ENCODE data around the gene ZFP62.
"Not testable (repeated sequence)": the region's sequence is repeated elsewhere in the genome, so short reads cannot be mapped to it uniquely, and the experiment has no call there.

ZFP62 gene

DNA sequence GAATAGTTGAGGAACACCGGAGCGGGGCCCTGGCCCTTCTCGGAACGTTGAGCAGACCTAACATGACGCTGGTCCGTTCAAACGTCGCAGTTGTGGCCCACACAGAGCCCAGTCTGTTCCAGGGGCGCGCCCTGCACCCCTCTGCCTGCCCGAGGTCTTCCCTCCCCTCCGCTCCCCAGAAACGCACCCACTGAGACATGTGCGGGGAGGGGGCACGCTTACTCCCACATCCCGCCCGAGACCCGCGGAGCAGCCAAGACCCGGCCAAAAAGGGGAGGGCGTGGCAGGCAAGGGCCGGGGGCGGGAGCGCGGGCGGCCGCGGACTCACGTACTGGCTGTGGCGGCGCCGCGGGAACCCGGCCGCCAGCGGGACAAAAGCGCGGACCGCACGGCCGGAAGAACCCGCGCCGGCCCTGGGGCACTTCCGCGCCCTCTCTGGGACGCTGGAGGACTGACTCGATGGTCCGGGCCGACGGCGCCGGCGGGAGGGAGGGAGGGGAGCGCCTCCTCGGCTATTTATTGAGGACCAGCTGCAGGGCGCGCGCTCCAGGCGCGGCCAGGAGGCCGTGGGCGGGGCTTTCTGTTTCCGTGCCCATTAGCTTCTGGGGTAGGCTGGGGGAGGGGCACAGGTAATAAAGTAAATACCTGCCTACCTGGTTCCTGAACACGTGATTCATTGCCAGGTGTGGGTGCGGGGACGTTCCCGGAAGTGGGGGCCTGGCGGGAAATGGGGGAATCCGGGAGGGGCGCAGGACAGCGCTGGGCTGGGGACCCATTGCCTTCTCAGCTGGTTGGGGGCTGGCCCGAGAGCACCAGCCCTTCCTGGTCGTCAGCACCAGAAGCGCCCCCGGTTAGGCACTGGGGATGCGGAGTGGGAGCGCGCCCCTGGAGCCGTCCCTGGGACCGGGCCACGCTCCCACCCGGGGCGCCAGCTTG lies at the start of gene ZFP62:
Gene ZFP62 (minus strand): TSS at position 390 of the 936 bp plus-strand sequence. CDS start 57 bp downstream, at position 333.
- peak; percentile 95 for DNase-seq

- DNase-seq, result no peak
Measured at GRCh38 chr5:180910735-180911134, 49.7 kb upstream of the ZFP62 start.

DNA sequence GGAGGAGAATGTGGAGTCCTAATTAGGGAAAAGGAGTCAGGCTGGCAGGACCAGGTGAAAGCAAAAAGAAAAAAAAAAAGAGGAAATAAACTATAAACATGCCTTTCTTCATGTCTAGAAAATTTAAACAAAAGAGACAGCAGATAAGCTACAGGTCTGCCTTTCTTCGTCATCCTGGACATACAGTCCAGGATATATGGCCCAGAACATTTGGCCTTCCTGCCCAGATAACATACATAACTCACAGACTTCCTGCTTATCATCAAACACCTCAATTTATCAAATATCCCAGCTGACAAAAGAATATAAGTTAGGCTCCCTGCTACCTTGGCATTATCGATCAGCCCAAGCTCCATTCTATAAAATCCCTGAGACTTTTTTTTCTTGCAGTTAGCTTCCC lies 49.1 kb upstream of the ZFP62 start:
- no peak for DNase-seq

GRCh38 chr5:180909782-180910181 lies 48.7 kb upstream of the ZFP62 start:
- no peak for DNase-seq

- DNase-seq, result no peak
Measured at GRCh38 chr5:180908998-180909731, 48.1 kb upstream of the ZFP62 start.

GRCh38 chr5:180908400-180908799 lies 47.3 kb upstream of the ZFP62 start:
- DNase-seq, result no peak

GRCh38 chr5:180901319-180902009 lies 40.4 kb upstream of the ZFP62 start:
- DNase-seq, result no peak

GRCh38 chr5:180900178-180900577 lies 39.1 kb upstream of the ZFP62 start:
- no peak for DNase-seq

DNA sequence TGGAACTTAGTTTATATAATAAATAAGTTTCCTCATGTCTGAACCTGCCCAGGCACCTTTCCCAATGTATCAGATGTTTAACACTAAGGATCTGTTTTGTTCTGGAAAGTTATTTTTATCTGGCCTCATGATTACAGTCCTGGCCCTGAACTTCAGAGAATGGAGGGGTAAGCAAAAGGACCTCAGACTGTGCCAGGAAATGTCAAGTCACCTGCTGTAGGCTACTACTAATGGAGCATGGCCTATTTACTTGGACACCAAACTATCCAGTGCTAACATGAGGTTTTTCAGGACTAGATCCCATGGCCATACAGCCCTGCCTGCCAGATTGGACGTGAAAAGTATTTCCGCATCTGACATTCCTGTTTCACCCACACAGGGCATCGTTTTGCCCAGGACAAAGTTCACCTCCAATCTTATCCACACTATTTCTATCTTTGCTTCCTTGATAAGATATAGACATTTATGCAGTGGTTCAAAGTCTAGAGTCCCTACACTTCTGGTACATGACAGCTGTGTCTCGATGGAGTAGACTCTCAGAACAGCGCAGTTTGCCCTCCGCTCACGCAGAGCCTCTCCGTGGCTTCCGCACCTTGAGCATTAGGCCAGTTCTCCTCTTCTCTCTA lies 37.7 kb upstream of the ZFP62 start, which contains the start of gene BTNL8:
Gene BTNL8 (plus strand): TSS at position 539 of the 626 bp plus-strand sequence. CDS start 152 bp downstream, outside the sequence.
- DNase-seq, result no peak

DNA sequence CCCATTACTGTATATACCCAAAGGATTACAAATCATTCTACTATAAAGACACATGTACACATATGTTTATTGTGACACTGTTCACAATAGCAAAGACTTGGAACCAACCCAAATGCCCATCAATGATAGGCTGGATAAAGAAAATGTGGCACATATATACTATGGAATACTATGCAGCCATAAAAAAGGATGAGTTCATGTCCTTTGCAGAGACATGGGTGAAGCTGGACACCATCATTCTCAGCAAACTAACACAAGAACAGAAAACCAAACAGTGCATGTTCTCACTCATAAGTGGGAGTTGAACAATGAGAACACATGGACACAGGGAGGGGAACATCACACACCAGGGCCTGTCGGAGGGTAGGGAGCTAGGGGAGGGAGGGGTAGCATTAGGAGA lies 34.3 kb upstream of the ZFP62 start:
- not testable (repeated sequence) for DNase-seq

- no peak for DNase-seq
Measured at GRCh38 chr5:180889381-180889780, 28.3 kb upstream of the ZFP62 start.

- DNase-seq, result not testable (repeated sequence)
Measured at GRCh38 chr5:180885845-180886529, 24.9 kb upstream of the ZFP62 start.

- no peak for DNase-seq
Measured at GRCh38 chr5:180875860-180876426, 14.9 kb upstream of the ZFP62 start.

- no peak for DNase-seq
Measured at GRCh38 chr5:180874804-180875582, 13.9 kb upstream of the ZFP62 start.

- DNase-seq, result peak; percentile 63
Measured at GRCh38 chr5:180873615-180874520, 12.8 kb upstream of the ZFP62 start.

DNA sequence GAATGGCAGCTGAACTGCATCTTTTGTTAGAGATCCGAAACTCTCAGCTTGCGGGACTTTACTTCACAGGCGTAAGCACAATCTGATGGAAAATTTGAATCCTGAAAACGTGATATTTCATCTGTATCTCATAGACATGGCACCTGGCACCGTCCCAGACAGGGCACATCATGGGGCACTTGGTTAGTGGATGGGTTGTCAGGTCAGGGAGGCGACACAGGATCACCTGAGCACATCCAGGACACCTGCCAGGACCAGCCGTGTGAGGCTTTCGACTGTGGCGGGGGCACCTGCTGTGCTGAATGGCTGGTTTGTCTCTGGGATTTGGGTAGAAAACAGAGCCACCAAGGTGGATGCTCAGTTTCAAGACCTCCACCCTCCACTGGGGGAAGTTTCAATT lies 11.3 kb upstream of the ZFP62 start:
- no peak for DNase-seq

DNA sequence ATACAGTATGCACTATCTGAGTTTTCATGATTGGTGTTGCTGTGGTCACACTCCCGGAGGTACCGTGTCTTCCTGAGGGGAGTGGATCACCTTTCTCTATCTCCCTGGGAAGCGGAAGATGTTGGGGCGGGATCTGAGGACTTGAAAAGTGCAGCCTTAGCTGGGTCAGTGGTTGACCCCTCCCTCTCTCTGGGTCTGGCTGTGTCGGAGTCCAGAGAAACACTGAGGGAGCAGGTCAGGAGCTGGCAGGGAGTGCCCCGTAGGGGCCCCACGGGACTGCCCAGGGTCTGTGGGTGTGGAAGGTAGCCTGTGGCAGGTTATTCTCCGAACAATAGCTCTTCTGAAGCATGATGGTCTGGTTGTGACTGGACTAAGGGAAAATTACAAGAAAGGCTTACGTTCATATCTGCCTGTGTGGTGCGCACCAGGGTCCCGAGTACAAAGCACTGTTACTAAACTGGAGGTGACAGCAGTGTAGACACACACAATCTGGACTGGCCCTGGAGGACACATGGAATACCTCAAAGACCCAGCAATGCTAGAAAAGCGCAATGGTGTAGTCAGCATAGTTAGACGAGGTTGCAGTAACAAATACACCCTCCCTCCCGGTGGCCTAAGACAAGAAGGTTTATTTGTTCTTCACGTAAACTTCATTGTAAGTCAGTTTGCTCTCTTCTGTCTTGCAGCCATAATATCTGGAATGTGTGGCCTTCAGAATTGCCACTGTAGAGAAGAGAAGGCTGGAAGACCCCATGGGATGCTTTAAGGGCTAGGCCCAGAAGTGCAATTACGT lies 9.4 kb upstream of the ZFP62 start:
- no peak for DNase-seq

- DNase-seq, result no peak
Measured at GRCh38 chr5:180869587-180869986, 8.5 kb upstream of the ZFP62 start.

DNA sequence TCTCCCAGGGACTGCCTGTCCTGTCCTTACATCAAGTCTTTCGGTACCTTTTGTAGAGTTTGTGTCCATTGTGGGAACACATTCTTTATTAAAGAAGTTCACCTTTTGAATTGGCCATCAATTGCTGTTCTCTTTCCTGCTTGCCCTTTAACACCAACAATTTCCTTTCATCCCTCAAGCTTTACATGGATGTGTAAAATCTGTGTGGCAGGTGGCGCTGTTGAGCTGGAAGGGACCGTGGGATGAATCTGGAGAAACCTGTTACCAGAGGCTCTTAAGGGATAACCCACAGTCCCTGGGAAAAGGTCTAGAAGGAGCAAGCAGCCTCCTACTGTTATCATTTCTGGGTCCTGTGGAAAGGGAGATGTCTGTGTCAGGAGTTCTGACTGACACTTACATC lies 7.9 kb upstream of the ZFP62 start:
- DNase-seq, result peak; percentile 74
